ENCODE results near the gene FBXO31. TPM values are rescaled to one million over a fixed set of nuclear protein-coding genes. Genes with fewer than 3 reads are reported as not detected.

The FBXO31 gene
- total and polyA plus RNA-seq, 2 of the 8 experiments (the other 6 are each of a cell fraction or from before 2014, with no cell fraction given): 8.3 to 21.6 TPM

- H3K23ac ChIP-seq (ENCODE audit: insufficient read length): no peak overlapping the region
- FAIRE-seq (no peak), DNase-seq (ENCODE audit: low read depth in 1 of 2, low spot score in 2 of 2) (no peak)
- no peak overlapping the region for H4K5ac ChIP-seq (ENCODE audit: insufficient read length, low read depth, low read length)
- peaks cover 0 to 40% of the 10 kb centered on the region in 2 experiments; a peak in 3 of 4 replicates for H3K79me2 ChIP-seq (ENCODE audit: control insufficient read depth in 1 of 2, insufficient read depth in 2 of 2, low read length in 2 of 2)
- H3K18ac ChIP-seq (ENCODE audit: extremely low read depth, low read length): no peak overlapping the region
- H3K36me3 ChIP-seq (ENCODE audit: control insufficient read depth in 2 of 4, insufficient read depth in 4 of 4, low read length in 3 of 4): peaks cover 0 to 3% (median 2%) of the 10 kb centered on the region in 4 experiments; a peak in 2 of 8 replicates
- no peak overlapping the region for H4K91ac ChIP-seq (replicated peaks; ENCODE audit: insufficient read length, low read length)
- no peak overlapping the region for H2BK120ac ChIP-seq (replicated peaks; ENCODE audit: low read depth, low read length)
- no peak overlapping the region for H3K56ac ChIP-seq (replicated peaks; ENCODE audit: insufficient read length, low read depth, low read length)
- peak overlapping the region; percentile 81 to 97; a peak in 3 of 4 replicates for H3K4me2 ChIP-seq (ENCODE audit: insufficient read depth in 1 of 2, low read depth in 2 of 2, low read length in 2 of 2)
- peaks cover 2 to 9% of the 10 kb centered on the region in 2 experiments for H4K20me1 ChIP-seq (replicated peaks in 1 of 2; ENCODE audit: control insufficient read depth in 1 of 2, insufficient read depth in 2 of 2, low read length in 2 of 2)
- POLR2A ChIA-PET (ENCODE audit: partially characterized antibody): interaction anchor here (0.6 to 4.4 kb wide), 5 partner anchors 8 to 105 kb away, joined by 3 to 31 read pairs (median 3); partner anchors contain the start of gene FBXO31
- H3K27ac ChIP-seq (ENCODE audit: low read depth, low read length): no peak overlapping the region
- no peak overlapping the region for H2BK5ac ChIP-seq (ENCODE audit: low read depth, low read length)
- H3K23me2 ChIP-seq (ENCODE audit: low read depth, low read length): peaks cover 10% of the 10 kb centered on the region
- H3K79me1 ChIP-seq (ENCODE audit: low read depth, low read length): peaks cover 7% of the 10 kb centered on the region
- no peak for TF ChIP-seq SIN3A (conservative IDR thresholded peaks at IDR 0.05 in 1 of 2, IDR thresholded peaks at IDR 0.05 in 1 of 2; ENCODE audit: low read depth in 1 of 2, low read length in 2 of 2)
- no peak for TF ChIP-seq EZH2 (IDR thresholded peaks at IDR 0.05; ENCODE audit: low read depth, low read length, severe bottlenecking)
- no peak for TF ChIP-seq POU5F1 (IDR thresholded peaks at IDR 0.05; ENCODE audit: low read depth, low read length)
- no peak for TF ChIP-seq YY1 (IDR thresholded peaks at IDR 0.05; ENCODE audit: low read depth, low read length)
- no peak for TF ChIP-seq TEAD4 (IDR thresholded peaks at IDR 0.05; ENCODE audit: low read depth, low read length)
- no peak for TF ChIP-seq KDM4A (IDR thresholded peaks at IDR 0.05; ENCODE audit: low read depth, low read length, severe bottlenecking)
- TF ChIP-seq KDM5A (IDR thresholded peaks at IDR 0.05; ENCODE audit: low read length): no peak
- TF ChIP-seq SIRT6 (IDR thresholded peaks at IDR 0.05; ENCODE audit: low read length): no peak
- no peak for TF ChIP-seq SP4 (IDR thresholded peaks at IDR 0.05; ENCODE audit: low read length)
- no peak for TF ChIP-seq ATF2 (IDR thresholded peaks at IDR 0.05; ENCODE audit: low read length)
- no peak for TF ChIP-seq ZNF274 (IDR thresholded peaks at IDR 0.05; ENCODE audit: borderline replicate concordance, extremely low read depth, low read length)
- no peak for TF ChIP-seq CREB1 (IDR thresholded peaks at IDR 0.05)
- no peak for TF ChIP-seq CBX5 (IDR thresholded peaks at IDR 0.05; ENCODE audit: low read depth, low read length)
- no peak overlapping the region for H3K4ac ChIP-seq (replicated peaks; ENCODE audit: insufficient read length, low read depth, low read length)
- 93% methylated on average over 6 of the region's 6 CpGs; no CpG with 5 or more reads in 1 of the 2 experiments for WGBS, 2 experiments (ENCODE audit: extremely low coverage in 1 of 2, insufficient coverage in 1 of 2, insufficient read length in 1 of 2, insufficient replicate concordance in 2 of 2, low coverage in 1 of 2, low lambda C conversion rate in 2 of 2, missing lambda C conversion rate in 1 of 2)
- H3K4me3 ChIP-seq (ENCODE audit: extremely low read depth in 1 of 4, insufficient read depth in 2 of 4, low read depth in 3 of 4, low read length in 4 of 4): peak overlapping the region in 3 of 4 experiments; percentile 79 to 84 (median 83); a peak in 4 of 8 replicates
- H3K27me3 ChIP-seq (replicated peaks in 1 of 4; ENCODE audit: control insufficient read depth in 3 of 4, extremely low read depth in 1 of 4, insufficient read depth in 3 of 4, low read length in 3 of 4): no peaks in the 10 kb centered on the region
- H2BK15ac ChIP-seq (ENCODE audit: low read length): no peak overlapping the region
- H2BK12ac ChIP-seq (ENCODE audit: low read depth, low read length): no peak overlapping the region
- no peak overlapping the region for H2AFZ ChIP-seq (ENCODE audit: low read length)
- H2AK5ac ChIP-seq (ENCODE audit: low read depth, low read length): no peak overlapping the region
- no peak overlapping the region for H3K14ac ChIP-seq (ENCODE audit: insufficient read length)
- no peak overlapping the region for H2BK20ac ChIP-seq (ENCODE audit: low read length)
- 0 out of 7 replicates have a peak overlapping the region, but pooled peaks of 1 of the 4 experiments have one; percentile 58 for H3K9ac ChIP-seq (replicated peaks in 1 of 4; ENCODE audit: extremely low read depth in 1 of 4, low read depth in 3 of 4, low read length in 3 of 4)
- H3K4me1 ChIP-seq (replicated peaks in 1 of 4; ENCODE audit: control insufficient read depth in 3 of 4, insufficient read depth in 4 of 4, low read length in 3 of 4): peaks cover 0 to 2% (median 0%) of the 10 kb centered on the region in 4 experiments; a peak in 4 of 7 replicates
- CTCF ChIA-PET (ENCODE audit: partially characterized antibody): interaction anchor here (0.7 to 2.5 kb wide), 10 partner anchors 10 to 288 kb away, joined by 3 to 8 read pairs (median 4); partner anchors contain the start of gene FBXO31
- no peaks in the 10 kb centered on the region for H3K9me3 ChIP-seq (ENCODE audit: insufficient read depth in 2 of 2, low read depth in 1 of 2, low read length in 1 of 2)
- no peak overlapping the region for H4K8ac ChIP-seq (ENCODE audit: extremely low read depth, insufficient read depth, low read length)
These were observed 10.1 kb upstream of the FBXO31 start for GRCh38 chr16:87393680-87394055.

All from H1 (cell line).